HG03565 (cell line): ENCODE results near the gene DES.

Experiments used
- ATAC-seq: cut with Tn5 transposase; IDR thresholded peaks from one replicate; pipeline ENCODE4 v1.9.1; 2021; ENCODE audit warnings: mild to moderate bottlenecking, moderate library complexity; ENCODE audit not compliant: unreplicated experiment

DES gene

GRCh38 chr2:219419331-219420197 is 1.4 kb downstream of the DES start:
- ATAC-seq = no peak

GRCh38 chr2:219420687-219421086 is 2.5 kb downstream of the DES start:
- no peak for ATAC-seq

GRCh38 chr2:219421323-219421722 is 3.1 kb downstream of the DES start:
- no peak for ATAC-seq

- ATAC-seq = no peak
These were observed 4.9 kb downstream of the DES start for GRCh38 chr2:219422952-219423534.

GRCh38 chr2:219423652-219424377 is 5.6 kb downstream of the DES start:
- no peak for ATAC-seq

GRCh38 chr2:219425238-219426067 is 7.3 kb downstream of the DES start:
- ATAC-seq = no peak

GRCh38 chr2:219426068-219426443 is 7.9 kb downstream of the DES start:
- no peak for ATAC-seq

- ATAC-seq = no peak
These were observed 8.5 kb downstream of the DES start for GRCh38 chr2:219426534-219427136.

GRCh38 chr2:219428469-219428868 is 10.3 kb downstream of the DES start:
- no peak for ATAC-seq

GRCh38 chr2:219429958-219430606 is 11.9 kb downstream of the DES start:
- no peak for ATAC-seq

- no peak for ATAC-seq
These were observed 12.7 kb downstream of the DES start for GRCh38 chr2:219430633-219431615.

GRCh38 chr2:219433666-219434467 is 15.7 kb downstream of the DES start:
- no peak for ATAC-seq

GRCh38 chr2:219434468-219434717 is 16.2 kb downstream of the DES start:
- ATAC-seq = no peak

- no peak for ATAC-seq
These were observed 16.7 kb downstream of the DES start, which contains the start of gene SPEG for GRCh38 chr2:219434718-219435525. SPEG (plus strand) TSS chr2:219434843; CDS start chr2:219434978, 135 bp downstream.

GRCh38 chr2:219435701-219436100 is 17.5 kb downstream of the DES start:
- ATAC-seq = no peak

GRCh38 chr2:219436491-219436890 is 18.3 kb downstream of the DES start:
- ATAC-seq = no peak

- ATAC-seq = no peak
These were observed 19.0 kb downstream of the DES start for GRCh38 chr2:219437141-219437540.
